Activated B cell treated with CpG ODN at 0.5 μM for 24 hours (primary cell): ENCODE data around the gene RIN3. TPM values are rescaled to one million over a fixed set of nuclear protein-coding genes. Genes with fewer than 3 reads are reported as not detected.
A peak's percentile ranks its signal among the peaks of the same experiment; 100 is the strongest.
"Not testable (repeated sequence)": the region's sequence is repeated elsewhere in the genome, so short reads cannot be mapped to it uniquely, and the experiment has no call there.

Experiments used
- ATAC-seq: fragments of 200-7000 bp; cut with Tn5 transposase; one replicate; pipeline ENCODE4 v1.10.0; 2021; ENCODE audit warnings: low read depth, mild to moderate bottlenecking, moderate library complexity
- CTCF ChIA-PET: fragments of 350-600 bp; sonication (Branson Sonifier 250); formaldehyde crosslinking; loops from one replicate; lab custom pipeline; 2021; ENCODE audit warnings: antibody characterized with exemption; lab: Charles Lee
- POLR2A ChIA-PET: fragments of 350-600 bp; sonication (Branson Sonifier 250); formaldehyde crosslinking; loops from one replicate; lab custom pipeline; 2021; ENCODE audit warnings: antibody characterized with exemption; lab: Charles Lee
- DNase-seq: peaks from one replicate; pipeline ENCODE4 v3.0.0; 2022
- H3K27ac Mint-ChIP-seq: one replicate; pipeline ENCODE4 v1.8.0; 2020; ENCODE audit warnings: mixed read lengths
- H3K27me3 Mint-ChIP-seq: one replicate; pipeline ENCODE4 v1.8.0; 2021; ENCODE audit warnings: mixed read lengths
- H3K36me3 Mint-ChIP-seq: one replicate; pipeline ENCODE4 v1.8.0; 2021; ENCODE audit warnings: low read depth, mixed read lengths
- H3K4me1 Mint-ChIP-seq: one replicate; pipeline ENCODE4 v1.8.0; 2021; ENCODE audit warnings: mixed read lengths
- H3K4me3 Mint-ChIP-seq: one replicate; pipeline ENCODE4 v1.8.0; 2020; ENCODE audit warnings: mild to moderate bottlenecking, mixed read lengths
- H3K9me3 Mint-ChIP-seq: one replicate; pipeline ENCODE4 v1.8.0; 2020; ENCODE audit warnings: mixed read lengths
- intact Hi-C: fragments of 100-400 bp; cut with micrococcal nuclease; formaldehyde crosslinking; loops from one replicate; pipeline ENCODE4 v1.15.1; 2024
- total RNA-seq: library from RNA; stranded (reverse); gene quantifications from 2 replicates; pipeline ENCODE4 v1.2.3, GENCODE V29; 2022
- TF ChIP-seq, protein P1 (sequence below): fragments of 200-600 bp; IDR thresholded peaks from one replicate; pipeline ENCODE4 v1.8.0; 2022; ENCODE audit warnings: antibody characterized with exemption, mild to moderate bottlenecking

RIN3 gene
- total RNA-seq, 1 donor from 2014 or later: 62.6 TPM

DNA sequence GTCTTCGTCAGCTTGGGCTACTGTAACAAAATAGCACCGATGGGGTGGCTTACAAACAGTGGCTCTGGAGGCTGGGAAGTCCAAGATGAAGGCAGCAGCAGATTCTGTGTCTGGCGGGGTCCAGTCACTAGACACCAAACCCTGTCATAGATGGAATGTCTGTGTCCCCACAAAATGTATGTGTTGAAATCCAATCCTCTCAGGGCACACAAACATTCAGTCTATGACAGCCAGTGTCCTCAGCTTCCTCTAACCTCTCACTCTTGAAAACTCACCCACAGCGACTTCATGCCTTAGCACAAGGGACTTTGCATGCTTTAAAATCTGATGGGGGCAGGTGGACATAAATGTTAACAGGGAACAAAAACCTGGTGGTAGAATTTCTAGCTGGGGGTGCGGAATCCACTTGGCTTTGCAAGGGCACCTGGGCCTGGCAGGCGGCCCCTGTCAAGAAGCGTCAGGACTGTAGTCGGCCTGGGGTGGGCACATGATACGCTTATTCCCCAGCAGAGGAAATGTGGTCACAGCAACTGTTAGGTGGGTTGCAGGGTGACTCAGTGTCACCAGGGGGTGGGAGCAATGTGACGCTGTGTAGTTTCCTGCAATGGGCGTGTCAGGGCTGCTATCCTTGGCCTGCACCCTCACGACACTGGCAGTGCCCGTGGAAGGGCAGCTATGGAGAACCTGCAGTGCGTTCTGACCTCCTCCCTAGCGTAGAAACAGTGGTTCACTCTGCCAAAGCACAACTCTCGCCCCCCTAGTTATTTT is 17.7 kb downstream of the RIN3 start:
- DNase-seq (peak; percentile 41), ATAC-seq (peak; percentile 89)
- H3K36me3 Mint-ChIP-seq: no peaks in the 10 kb centered on the region
- H3K27ac Mint-ChIP-seq: peak overlapping the region; percentile 87
- H3K4me3 Mint-ChIP-seq: peak overlapping the region; percentile 9
- H3K9me3 Mint-ChIP-seq: no peaks in the 10 kb centered on the region
- peaks cover 47% of the 10 kb centered on the region for H3K4me1 Mint-ChIP-seq
- no peaks in the 10 kb centered on the region for H3K27me3 Mint-ChIP-seq
- ChIA-PET POLR2A (interaction anchor here (0.7 to 1.7 kb wide), 4 partner anchors 18 to 134 kb away, joined by 3 to 10 read pairs (median 4); no protein-coding TSS in a partner anchor), CTCF (no interaction called here)
- TF ChIP-seq, protein P1, sequence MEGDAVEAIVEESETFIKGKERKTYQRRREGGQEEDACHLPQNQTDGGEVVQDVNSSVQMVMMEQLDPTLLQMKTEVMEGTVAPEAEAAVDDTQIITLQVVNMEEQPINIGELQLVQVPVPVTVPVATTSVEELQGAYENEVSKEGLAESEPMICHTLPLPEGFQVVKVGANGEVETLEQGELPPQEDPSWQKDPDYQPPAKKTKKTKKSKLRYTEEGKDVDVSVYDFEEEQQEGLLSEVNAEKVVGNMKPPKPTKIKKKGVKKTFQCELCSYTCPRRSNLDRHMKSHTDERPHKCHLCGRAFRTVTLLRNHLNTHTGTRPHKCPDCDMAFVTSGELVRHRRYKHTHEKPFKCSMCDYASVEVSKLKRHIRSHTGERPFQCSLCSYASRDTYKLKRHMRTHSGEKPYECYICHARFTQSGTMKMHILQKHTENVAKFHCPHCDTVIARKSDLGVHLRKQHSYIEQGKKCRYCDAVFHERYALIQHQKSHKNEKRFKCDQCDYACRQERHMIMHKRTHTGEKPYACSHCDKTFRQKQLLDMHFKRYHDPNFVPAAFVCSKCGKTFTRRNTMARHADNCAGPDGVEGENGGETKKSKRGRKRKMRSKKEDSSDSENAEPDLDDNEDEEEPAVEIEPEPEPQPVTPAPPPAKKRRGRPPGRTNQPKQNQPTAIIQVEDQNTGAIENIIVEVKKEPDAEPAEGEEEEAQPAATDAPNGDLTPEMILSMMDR: no peak
- intact Hi-C loops: loop anchor here (1.0 kb wide), 2 partner anchors 18 to 24 kb away; partner anchors contain the start of gene RIN3

DNA sequence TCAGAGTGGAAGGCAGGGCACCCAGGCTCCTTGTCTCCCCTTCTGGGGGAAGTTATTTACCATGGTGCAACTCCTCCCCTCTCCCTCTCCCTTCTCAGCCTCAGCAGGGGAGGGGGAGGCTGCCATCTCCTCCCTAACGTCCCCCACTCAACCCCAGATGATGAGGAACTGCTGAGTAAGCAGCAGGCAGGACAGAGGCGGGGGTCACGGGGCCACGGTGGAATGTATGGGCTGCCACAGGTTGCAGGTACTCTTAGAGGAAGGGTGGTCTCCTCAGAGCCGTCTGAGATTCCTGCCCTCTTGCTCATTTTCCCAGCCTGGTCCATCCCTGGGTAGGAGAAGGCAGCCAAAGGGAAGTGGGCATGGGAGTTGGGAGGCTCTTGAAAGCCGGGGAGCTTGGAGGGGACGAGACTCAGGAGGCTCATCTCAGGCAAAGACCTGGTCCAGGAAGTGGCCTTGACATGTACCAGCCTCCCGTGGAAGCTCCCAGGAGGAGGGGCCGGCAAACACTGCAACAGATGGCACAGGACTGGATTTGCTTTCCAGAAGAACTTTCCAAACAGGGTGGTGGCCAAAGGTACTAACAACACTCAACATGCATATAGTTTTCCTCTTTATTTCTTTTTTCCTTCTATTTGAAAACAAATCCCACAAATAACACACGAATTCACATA is 19.0 kb downstream of the RIN3 start:
- TF ChIP-seq, protein P1: no peak
- ChIA-PET POLR2A (interaction anchor here (1.6 to 1.7 kb wide), 2 partner anchors 20 to 132 kb away, joined by 3 to 5 read pairs; no protein-coding TSS in a partner anchor), CTCF (no interaction called here)
- ATAC-seq: no peak
- H3K27me3 Mint-ChIP-seq: no peaks in the 10 kb centered on the region
- H3K4me3 Mint-ChIP-seq: no peak overlapping the region
- intact Hi-C loops: no loop called here
- H3K4me1 Mint-ChIP-seq: peaks cover 52% of the 10 kb centered on the region
- no peaks in the 10 kb centered on the region for H3K36me3 Mint-ChIP-seq
- no peaks in the 10 kb centered on the region for H3K9me3 Mint-ChIP-seq
- DNase-seq: no peak
- H3K27ac Mint-ChIP-seq: peak overlapping the region; percentile 87

DNA sequence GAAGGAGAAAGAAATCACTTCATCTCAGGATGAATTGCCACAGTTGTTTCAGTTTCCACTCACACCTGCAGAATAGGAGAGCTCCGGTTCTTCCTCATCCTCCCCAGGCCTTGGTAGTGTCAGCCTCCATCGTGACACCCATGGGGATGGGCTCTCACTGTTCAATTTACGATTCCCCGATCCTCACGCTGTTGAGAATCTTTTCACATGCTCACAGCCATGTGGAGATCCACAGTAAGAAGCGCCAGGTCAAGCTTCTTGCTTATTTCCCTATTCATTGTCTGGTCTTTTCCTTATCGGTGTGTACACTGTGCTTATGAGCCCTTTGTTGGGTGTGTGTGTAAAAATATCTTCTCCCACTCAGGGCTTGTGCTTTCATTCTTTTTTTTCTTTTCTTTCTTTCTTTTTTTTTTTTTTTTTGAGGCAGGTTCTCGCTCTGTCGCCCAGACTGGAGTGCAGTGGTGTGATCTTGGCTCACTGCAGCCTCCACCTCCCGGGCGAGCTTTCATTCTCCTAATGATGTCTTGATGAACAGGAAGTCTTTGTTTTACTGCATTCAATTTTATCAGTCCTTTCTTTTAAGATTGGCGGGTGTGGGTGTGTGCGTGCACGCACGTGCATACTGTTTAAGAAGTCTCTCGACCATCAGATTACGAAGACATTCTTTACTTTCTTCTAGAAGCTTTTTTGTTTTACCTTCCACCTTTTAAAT is 21.5 kb downstream of the RIN3 start:
- no peak overlapping the region for H3K4me3 Mint-ChIP-seq
- no peaks in the 10 kb centered on the region for H3K27me3 Mint-ChIP-seq
- POLR2A ChIA-PET: interaction anchor here (0.7 kb wide), 3 partner anchors 8 to 145 kb away, joined by 6 to 9 read pairs (median 7); no protein-coding TSS in a partner anchor
- no peaks in the 10 kb centered on the region for H3K36me3 Mint-ChIP-seq
- DNase-seq (no peak), ATAC-seq (no peak)
- intact Hi-C loops: no loop called here
- H3K27ac Mint-ChIP-seq: peak overlapping the region; percentile 46
- CTCF ChIA-PET: interaction anchor here (0.7 kb wide), 2 partner anchors 117 to 135 kb away, joined by 3 read pairs; no protein-coding TSS in a partner anchor
- H3K9me3 Mint-ChIP-seq: no peaks in the 10 kb centered on the region
- H3K4me1 Mint-ChIP-seq: peaks cover 64% of the 10 kb centered on the region
- TF ChIP-seq, protein P1: no peak

DNA sequence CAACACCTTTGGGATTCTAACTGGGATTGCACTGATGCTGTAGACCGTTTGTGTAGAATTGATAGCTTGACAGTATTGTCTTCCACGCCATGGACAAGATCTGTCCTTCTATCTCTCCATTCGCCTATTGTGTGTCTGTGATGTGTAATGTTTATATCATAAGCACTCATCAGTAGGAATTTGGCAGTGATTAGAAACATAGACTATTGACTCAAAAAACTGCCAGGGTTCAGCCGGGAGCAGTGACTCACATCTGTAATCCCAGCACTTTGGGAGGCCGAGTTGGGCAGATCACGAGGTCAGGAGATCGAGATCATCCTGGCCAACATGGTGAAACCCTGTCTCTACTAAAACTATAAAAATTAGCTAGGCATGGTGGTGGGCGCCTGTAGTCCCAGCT is 22.6 kb downstream of the RIN3 start:
- CTCF ChIA-PET, H3K4me3 Mint-ChIP-seq, intact Hi-C loops, ATAC-seq, H3K27ac Mint-ChIP-seq, H3K36me3 Mint-ChIP-seq, POLR2A ChIA-PET, H3K27me3 Mint-ChIP-seq, H3K9me3 Mint-ChIP-seq, DNase-seq: not testable (repeated sequence)
- H3K4me1 Mint-ChIP-seq: peaks cover 65% of the 10 kb centered on the region

DNA sequence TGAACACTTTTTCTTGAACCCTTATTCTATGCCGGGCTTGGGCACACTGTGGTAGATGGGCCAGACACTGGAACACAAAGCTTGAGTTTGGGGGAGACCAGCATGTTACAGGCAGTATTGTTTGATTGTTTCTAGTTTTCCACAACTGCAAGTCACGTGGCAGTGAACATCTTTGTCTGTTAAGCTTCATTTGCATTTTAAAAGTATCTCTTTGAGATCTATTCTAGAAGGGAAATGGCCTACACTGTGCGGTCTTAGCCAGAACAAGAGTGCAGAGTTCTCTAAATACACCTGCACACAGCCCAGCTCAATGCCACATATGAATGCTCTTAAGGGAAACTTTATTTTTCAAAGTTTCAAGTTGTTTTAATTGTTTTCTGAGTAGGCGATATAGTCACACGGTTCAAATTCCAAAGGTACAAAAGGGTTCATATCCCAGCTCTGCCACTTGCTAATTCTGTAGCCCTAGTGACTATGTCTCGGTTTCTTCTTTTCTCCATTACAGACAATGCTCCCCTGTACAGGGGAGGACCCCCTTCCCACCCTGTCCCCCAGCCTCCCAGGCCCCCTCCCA is 24.9 kb downstream of the RIN3 start:
- Mint-ChIP-seq H3K27ac (peak overlapping the region; percentile 68), H3K4me3 (no peak overlapping the region), H3K36me3 (no peaks in the 10 kb centered on the region), H3K27me3 (no peaks in the 10 kb centered on the region), H3K4me1 (peaks cover 58% of the 10 kb centered on the region), H3K9me3 (no peaks in the 10 kb centered on the region)
- TF ChIP-seq, protein P1: no peak
- POLR2A ChIA-PET: interaction anchor here (0.8 kb wide), 1 partner anchor 16 kb away, joined by 4 read pairs; no protein-coding TSS in a partner anchor
- ATAC-seq (peak; percentile 74), DNase-seq (no peak)
- intact Hi-C loops: no loop called here
- CTCF ChIA-PET: no interaction called here
